Lower leg skin (tissue), 3 donors: ENCODE measurements around the gene RNF125.

Source experiments
- POLR2A ChIP-seq, 2 donors: fragments of 450-650 bp; IDR thresholded peaks; one replicate each; pipeline ENCODE4 v1.6.1; 2016 to 2017; ENCODE audit warnings: antibody characterized with exemption in 2 of 2, mild to moderate bottlenecking in 1 of 2, moderate library complexity in 1 of 2
- TF ChIP-seq, protein P1 (sequence below), 3 donors: fragments of 450-650 bp; IDR thresholded peaks; one replicate each; pipeline ENCODE4 v1.5.1; 2016; ENCODE audit warnings: antibody characterized with exemption in 3 of 3, mild to moderate bottlenecking in 3 of 3, moderate library complexity in 2 of 3

- TF ChIP-seq, protein P1, sequence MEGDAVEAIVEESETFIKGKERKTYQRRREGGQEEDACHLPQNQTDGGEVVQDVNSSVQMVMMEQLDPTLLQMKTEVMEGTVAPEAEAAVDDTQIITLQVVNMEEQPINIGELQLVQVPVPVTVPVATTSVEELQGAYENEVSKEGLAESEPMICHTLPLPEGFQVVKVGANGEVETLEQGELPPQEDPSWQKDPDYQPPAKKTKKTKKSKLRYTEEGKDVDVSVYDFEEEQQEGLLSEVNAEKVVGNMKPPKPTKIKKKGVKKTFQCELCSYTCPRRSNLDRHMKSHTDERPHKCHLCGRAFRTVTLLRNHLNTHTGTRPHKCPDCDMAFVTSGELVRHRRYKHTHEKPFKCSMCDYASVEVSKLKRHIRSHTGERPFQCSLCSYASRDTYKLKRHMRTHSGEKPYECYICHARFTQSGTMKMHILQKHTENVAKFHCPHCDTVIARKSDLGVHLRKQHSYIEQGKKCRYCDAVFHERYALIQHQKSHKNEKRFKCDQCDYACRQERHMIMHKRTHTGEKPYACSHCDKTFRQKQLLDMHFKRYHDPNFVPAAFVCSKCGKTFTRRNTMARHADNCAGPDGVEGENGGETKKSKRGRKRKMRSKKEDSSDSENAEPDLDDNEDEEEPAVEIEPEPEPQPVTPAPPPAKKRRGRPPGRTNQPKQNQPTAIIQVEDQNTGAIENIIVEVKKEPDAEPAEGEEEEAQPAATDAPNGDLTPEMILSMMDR (IDR thresholded peaks at IDR 0.05), result no peak
- TF ChIP-seq POLR2A (IDR thresholded peaks at IDR 0.05), result no peak
These were observed 18.0 kb downstream of the RNF125 start for GRCh38 chr18:32036506-32037180.
